Measurements from ENCODE around the gene TAF1C.

DNA sequence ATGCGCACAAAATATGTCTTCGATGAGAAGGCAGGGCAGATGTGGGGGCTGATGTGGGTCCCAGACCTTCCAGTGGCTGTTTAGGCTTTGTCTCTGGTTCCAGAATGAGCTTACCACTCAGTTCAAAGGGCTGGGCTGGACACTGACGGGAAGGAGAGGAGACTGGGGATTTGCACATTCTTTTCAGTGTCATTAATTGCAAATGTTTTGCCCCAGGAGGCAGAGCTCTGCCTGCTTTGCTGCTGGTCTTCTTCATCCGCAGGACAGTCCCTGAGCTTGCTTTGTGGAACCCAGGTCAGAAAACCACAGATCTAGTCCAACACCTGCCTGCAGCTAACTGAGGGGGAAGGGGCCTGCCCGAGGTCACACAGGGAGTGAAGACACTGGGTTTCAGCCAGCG lies 32.1 kb upstream of the TAF1C start:
- TF ChIP-seq, protein P1, sequence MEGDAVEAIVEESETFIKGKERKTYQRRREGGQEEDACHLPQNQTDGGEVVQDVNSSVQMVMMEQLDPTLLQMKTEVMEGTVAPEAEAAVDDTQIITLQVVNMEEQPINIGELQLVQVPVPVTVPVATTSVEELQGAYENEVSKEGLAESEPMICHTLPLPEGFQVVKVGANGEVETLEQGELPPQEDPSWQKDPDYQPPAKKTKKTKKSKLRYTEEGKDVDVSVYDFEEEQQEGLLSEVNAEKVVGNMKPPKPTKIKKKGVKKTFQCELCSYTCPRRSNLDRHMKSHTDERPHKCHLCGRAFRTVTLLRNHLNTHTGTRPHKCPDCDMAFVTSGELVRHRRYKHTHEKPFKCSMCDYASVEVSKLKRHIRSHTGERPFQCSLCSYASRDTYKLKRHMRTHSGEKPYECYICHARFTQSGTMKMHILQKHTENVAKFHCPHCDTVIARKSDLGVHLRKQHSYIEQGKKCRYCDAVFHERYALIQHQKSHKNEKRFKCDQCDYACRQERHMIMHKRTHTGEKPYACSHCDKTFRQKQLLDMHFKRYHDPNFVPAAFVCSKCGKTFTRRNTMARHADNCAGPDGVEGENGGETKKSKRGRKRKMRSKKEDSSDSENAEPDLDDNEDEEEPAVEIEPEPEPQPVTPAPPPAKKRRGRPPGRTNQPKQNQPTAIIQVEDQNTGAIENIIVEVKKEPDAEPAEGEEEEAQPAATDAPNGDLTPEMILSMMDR (IDR thresholded peaks at IDR 0.05) = no peak
- TF ChIP-seq POLR2A (IDR thresholded peaks at IDR 0.05) (no peak), POLR2AphosphoS5 (IDR thresholded peaks at IDR 0.05) (no peak)
